ENCODE measurements around the gene DUSP21. TPM values are rescaled to one million over a fixed set of nuclear protein-coding genes. Genes with fewer than 3 reads are reported as not detected.
"Not testable (repeated sequence)": the region's sequence is repeated elsewhere in the genome, so short reads cannot be mapped to it uniquely, and the experiment has no call there.

Gene DUSP21
- total RNA-seq, 2 donors from 2014 or later = not detected

DNA sequence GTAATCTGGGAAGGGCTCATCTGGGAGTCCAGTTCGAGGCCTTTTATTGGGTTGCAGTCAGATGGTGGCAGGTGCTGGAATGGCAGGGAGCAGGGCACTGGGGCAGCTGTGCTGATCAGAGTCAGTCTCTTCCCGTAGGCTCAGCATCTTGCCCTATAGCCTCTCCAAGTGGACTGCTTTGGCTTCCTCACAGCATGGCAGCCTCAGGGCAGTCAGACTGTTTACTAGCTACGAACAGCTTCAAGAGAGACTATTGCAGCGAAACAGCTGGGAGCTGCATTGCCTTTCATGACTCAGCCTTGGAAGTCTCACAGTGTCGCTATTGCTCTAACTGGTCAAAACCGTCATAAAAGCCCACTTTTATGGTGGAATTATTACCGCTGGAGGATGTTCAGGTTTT, 26.8 kb upstream of the DUSP21 start:
- no peak for DNase-seq
- H3K4me1 ChIP-seq = no peaks in the 10 kb centered on the region
- intact Hi-C loops (cut with DNase I) = no loop called here
- H3K4me3 ChIP-seq = no peak overlapping the region
- no peaks in the 10 kb centered on the region for H3K36me3 ChIP-seq
- no peak overlapping the region for H3K9ac ChIP-seq (ENCODE audit: low read depth in 2 of 2, low read length in 2 of 2)
- TF ChIP-seq, protein P1, sequence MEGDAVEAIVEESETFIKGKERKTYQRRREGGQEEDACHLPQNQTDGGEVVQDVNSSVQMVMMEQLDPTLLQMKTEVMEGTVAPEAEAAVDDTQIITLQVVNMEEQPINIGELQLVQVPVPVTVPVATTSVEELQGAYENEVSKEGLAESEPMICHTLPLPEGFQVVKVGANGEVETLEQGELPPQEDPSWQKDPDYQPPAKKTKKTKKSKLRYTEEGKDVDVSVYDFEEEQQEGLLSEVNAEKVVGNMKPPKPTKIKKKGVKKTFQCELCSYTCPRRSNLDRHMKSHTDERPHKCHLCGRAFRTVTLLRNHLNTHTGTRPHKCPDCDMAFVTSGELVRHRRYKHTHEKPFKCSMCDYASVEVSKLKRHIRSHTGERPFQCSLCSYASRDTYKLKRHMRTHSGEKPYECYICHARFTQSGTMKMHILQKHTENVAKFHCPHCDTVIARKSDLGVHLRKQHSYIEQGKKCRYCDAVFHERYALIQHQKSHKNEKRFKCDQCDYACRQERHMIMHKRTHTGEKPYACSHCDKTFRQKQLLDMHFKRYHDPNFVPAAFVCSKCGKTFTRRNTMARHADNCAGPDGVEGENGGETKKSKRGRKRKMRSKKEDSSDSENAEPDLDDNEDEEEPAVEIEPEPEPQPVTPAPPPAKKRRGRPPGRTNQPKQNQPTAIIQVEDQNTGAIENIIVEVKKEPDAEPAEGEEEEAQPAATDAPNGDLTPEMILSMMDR (IDR thresholded peaks at IDR 0.05) = no peak
- no peak overlapping the region for H3K27ac ChIP-seq
- H3K27me3 ChIP-seq = no peaks in the 10 kb centered on the region
- no peaks in the 10 kb centered on the region for H3K9me3 ChIP-seq

- Histone ChIP-seq H3K4me1 (no peaks in the 10 kb centered on the region), H3K4me3 (no peak overlapping the region), H3K27ac (no peak overlapping the region), H3K27me3 (no peaks in the 10 kb centered on the region), H3K36me3 (no peaks in the 10 kb centered on the region), H3K9ac (ENCODE audit: low read depth in 2 of 2, low read length in 2 of 2) (no peak overlapping the region), H3K9me3 (no peaks in the 10 kb centered on the region)
- intact Hi-C loops (cut with DNase I) = no loop called here
- TF ChIP-seq, protein P1 (IDR thresholded peaks at IDR 0.05) = no peak
- no peak for DNase-seq
Measured at GRCh38 chrX:44822601-44823000, 21.2 kb upstream of the DUSP21 start.

DNA sequence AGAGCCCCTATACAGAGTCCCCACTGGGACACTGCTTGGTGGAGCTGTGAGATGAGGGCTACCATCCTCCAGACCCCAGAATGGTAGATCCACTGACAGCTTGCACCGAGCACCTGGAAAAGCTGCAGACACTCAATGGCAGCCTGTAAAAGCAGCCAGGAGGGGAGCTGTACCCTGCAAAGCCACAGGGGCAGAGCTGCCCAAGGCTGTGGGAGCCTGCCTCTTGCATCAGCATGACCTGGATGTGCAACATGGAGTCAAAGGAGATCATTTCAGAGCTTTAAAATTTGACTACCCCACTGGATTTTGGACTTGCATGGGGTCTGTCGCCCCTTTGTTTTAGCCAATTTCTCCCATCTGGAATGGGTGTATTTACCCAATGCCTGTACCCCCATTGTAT, 20.6 kb upstream of the DUSP21 start:
- H3K27me3 ChIP-seq; H3K36me3 ChIP-seq; H3K27ac ChIP-seq; H3K9me3 ChIP-seq; DNase-seq; H3K4me1 ChIP-seq; H3K4me3 ChIP-seq; H3K9ac ChIP-seq (ENCODE audit: low read depth in 2 of 2, low read length in 2 of 2); intact Hi-C loops (cut with DNase I): not testable (repeated sequence)

GRCh38 chrX:44828008-44828605, 15.7 kb upstream of the DUSP21 start:
- Histone ChIP-seq H3K36me3 (no peaks in the 10 kb centered on the region), H3K4me3 (no peak overlapping the region), H3K27me3 (no peaks in the 10 kb centered on the region), H3K9me3 (no peaks in the 10 kb centered on the region), H3K4me1 (no peaks in the 10 kb centered on the region), H3K9ac (ENCODE audit: low read depth in 2 of 2, low read length in 2 of 2) (no peak overlapping the region), H3K27ac (no peak overlapping the region)
- TF ChIP-seq, protein P1 (IDR thresholded peaks at IDR 0.05) = no peak
- no peak for DNase-seq
- intact Hi-C loops (cut with DNase I) = no loop called here

GRCh38 chrX:44829832-44830231, 14.0 kb upstream of the DUSP21 start:
- H3K4me1 ChIP-seq = no peaks in the 10 kb centered on the region
- DNase-seq = peak; percentile 27
- H3K4me3 ChIP-seq = no peak overlapping the region
- no peak overlapping the region for H3K9ac ChIP-seq (ENCODE audit: low read depth in 2 of 2, low read length in 2 of 2)
- no peak overlapping the region for H3K27ac ChIP-seq
- TF ChIP-seq, protein P1 (IDR thresholded peaks at IDR 0.05) = no peak
- no peaks in the 10 kb centered on the region for H3K9me3 ChIP-seq
- no peaks in the 10 kb centered on the region for H3K27me3 ChIP-seq
- intact Hi-C loops (cut with DNase I) = no loop called here
- no peaks in the 10 kb centered on the region for H3K36me3 ChIP-seq

GRCh38 chrX:44842550-44843317, 1.1 kb upstream of the DUSP21 start:
- Histone ChIP-seq H3K4me3 (no peak overlapping the region), H3K27ac (no peak overlapping the region), H3K9ac (ENCODE audit: low read depth in 2 of 2, low read length in 2 of 2) (no peak overlapping the region), H3K27me3 (no peaks in the 10 kb centered on the region), H3K36me3 (no peaks in the 10 kb centered on the region), H3K4me1 (no peaks in the 10 kb centered on the region), H3K9me3 (no peaks in the 10 kb centered on the region)
- DNase-seq = no peak
- intact Hi-C loops (cut with DNase I) = no loop called here
- TF ChIP-seq, protein P1 (IDR thresholded peaks at IDR 0.05) = no peak
